ENCODE data around the gene LEMD2. TPM values are rescaled to one million over a fixed set of nuclear protein-coding genes. Genes with fewer than 3 reads are reported as not detected.

Gene LEMD2
- total and polyA plus RNA-seq, 9 of the 15 experiments (the other 6 are each of a cell fraction or from before 2014, with no cell fraction given) = 0.32 to 46.3 (median 30.8) TPM

GRCh38 chr6:33787346-33787953 lies 1.5 kb downstream of the LEMD2 start (continued):
- TF ChIP-seq, protein P1, sequence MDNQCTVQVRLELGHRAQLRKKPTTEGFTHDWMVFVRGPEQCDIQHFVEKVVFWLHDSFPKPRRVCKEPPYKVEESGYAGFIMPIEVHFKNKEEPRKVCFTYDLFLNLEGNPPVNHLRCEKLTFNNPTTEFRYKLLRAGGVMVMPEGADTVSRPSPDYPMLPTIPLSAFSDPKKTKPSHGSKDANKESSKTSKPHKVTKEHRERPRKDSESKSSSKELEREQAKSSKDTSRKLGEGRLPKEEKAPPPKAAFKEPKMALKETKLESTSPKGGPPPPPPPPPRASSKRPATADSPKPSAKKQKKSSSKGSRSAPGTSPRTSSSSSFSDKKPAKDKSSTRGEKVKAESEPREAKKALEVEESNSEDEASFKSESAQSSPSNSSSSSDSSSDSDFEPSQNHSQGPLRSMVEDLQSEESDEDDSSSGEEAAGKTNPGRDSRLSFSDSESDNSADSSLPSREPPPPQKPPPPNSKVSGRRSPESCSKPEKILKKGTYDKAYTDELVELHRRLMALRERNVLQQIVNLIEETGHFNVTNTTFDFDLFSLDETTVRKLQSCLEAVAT (IDR thresholded peaks at IDR 0.05) = no peak
- TF ChIP-seq, protein P2, sequence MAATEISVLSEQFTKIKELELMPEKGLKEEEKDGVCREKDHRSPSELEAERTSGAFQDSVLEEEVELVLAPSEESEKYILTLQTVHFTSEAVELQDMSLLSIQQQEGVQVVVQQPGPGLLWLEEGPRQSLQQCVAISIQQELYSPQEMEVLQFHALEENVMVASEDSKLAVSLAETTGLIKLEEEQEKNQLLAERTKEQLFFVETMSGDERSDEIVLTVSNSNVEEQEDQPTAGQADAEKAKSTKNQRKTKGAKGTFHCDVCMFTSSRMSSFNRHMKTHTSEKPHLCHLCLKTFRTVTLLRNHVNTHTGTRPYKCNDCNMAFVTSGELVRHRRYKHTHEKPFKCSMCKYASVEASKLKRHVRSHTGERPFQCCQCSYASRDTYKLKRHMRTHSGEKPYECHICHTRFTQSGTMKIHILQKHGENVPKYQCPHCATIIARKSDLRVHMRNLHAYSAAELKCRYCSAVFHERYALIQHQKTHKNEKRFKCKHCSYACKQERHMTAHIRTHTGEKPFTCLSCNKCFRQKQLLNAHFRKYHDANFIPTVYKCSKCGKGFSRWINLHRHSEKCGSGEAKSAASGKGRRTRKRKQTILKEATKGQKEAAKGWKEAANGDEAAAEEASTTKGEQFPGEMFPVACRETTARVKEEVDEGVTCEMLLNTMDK (IDR thresholded peaks at IDR 0.05; ENCODE audit: borderline replicate concordance, insufficient read depth, low read depth, low read length, poor library complexity, severe bottlenecking) = no peak
- TF ChIP-seq NR2C1 (IDR thresholded peaks at IDR 0.05) (no peak), NR2C1 (tag; IDR thresholded peaks at IDR 0.05) (peak; percentile 38; the same call in 1 of the 2 replicates), FOSL1 (tag; conservative IDR thresholded peaks at IDR 0.05) (peak; percentile 43), HDAC2 (IDR thresholded peaks at IDR 0.05) (no peak), FOXM1 (IDR thresholded peaks at IDR 0.05; ENCODE audit: low read depth) (no peak), FOXM1 (CRISPR knock-in tag; IDR thresholded peaks at IDR 0.05; ENCODE audit: low read depth) (no peak), RBM25 (IDR thresholded peaks at IDR 0.05; ENCODE audit: low read depth, low read length, severe bottlenecking) (no peak), TARDBP (IDR thresholded peaks at IDR 0.05) (no peak), ZNF311 (CRISPR knock-in tag; IDR thresholded peaks at IDR 0.05) (no peak), RHOXF2B (CRISPR knock-in tag; conservative IDR thresholded peaks at IDR 0.05) (no peak), ZFP36 (IDR thresholded peaks at IDR 0.05; ENCODE audit: low read depth, low read length, partially characterized antibody) (no peak), ZSCAN29 (IDR thresholded peaks at IDR 0.05) (no peak), EHMT2 (IDR thresholded peaks at IDR 0.05) (no peak), CEBPG (CRISPR knock-in tag; IDR thresholded peaks at IDR 0.05) (no peak), CEBPG (tag; conservative IDR thresholded peaks at IDR 0.05 in 1 of 2, IDR thresholded peaks at IDR 0.05 in 1 of 2) (no peak), HMG20B (CRISPR knock-in tag; IDR thresholded peaks at IDR 0.05) (no peak), PTTG1 (tag; IDR thresholded peaks at IDR 0.05; ENCODE audit: low read depth) (no peak)
- TF ChIP-seq, protein P3, sequence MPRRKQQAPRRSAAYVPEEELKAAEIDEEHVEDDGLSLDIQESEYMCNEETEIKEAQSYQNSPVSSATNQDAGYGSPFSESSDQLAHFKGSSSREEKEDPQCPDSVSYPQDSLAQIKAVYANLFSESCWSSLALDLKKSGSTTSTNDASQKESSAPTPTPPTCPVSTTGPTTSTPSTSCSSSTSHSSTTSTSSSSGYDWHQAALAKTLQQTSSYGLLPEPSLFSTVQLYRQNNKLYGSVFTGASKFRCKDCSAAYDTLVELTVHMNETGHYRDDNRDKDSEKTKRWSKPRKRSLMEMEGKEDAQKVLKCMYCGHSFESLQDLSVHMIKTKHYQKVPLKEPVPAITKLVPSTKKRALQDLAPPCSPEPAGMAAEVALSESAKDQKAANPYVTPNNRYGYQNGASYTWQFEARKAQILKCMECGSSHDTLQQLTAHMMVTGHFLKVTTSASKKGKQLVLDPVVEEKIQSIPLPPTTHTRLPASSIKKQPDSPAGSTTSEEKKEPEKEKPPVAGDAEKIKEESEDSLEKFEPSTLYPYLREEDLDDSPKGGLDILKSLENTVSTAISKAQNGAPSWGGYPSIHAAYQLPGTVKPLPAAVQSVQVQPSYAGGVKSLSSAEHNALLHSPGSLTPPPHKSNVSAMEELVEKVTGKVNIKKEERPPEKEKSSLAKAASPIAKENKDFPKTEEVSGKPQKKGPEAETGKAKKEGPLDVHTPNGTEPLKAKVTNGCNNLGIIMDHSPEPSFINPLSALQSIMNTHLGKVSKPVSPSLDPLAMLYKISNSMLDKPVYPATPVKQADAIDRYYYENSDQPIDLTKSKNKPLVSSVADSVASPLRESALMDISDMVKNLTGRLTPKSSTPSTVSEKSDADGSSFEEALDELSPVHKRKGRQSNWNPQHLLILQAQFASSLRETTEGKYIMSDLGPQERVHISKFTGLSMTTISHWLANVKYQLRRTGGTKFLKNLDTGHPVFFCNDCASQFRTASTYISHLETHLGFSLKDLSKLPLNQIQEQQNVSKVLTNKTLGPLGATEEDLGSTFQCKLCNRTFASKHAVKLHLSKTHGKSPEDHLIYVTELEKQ (CRISPR knock-in tag; IDR thresholded peaks at IDR 0.05) = no peak
- TF ChIP-seq, protein P4, sequence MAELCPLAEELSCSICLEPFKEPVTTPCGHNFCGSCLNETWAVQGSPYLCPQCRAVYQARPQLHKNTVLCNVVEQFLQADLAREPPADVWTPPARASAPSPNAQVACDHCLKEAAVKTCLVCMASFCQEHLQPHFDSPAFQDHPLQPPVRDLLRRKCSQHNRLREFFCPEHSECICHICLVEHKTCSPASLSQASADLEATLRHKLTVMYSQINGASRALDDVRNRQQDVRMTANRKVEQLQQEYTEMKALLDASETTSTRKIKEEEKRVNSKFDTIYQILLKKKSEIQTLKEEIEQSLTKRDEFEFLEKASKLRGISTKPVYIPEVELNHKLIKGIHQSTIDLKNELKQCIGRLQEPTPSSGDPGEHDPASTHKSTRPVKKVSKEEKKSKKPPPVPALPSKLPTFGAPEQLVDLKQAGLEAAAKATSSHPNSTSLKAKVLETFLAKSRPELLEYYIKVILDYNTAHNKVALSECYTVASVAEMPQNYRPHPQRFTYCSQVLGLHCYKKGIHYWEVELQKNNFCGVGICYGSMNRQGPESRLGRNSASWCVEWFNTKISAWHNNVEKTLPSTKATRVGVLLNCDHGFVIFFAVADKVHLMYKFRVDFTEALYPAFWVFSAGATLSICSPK (IDR thresholded peaks at IDR 0.05; ENCODE audit: borderline replicate concordance) = no peak

Data from K562 (cell line).